Mesenchymal stem cell (in vitro differentiated cells and primary cell): ENCODE results near the gene TACSTD2.

ENCODE experiments used
- DNase-seq: peaks from one replicate; pipeline ENCODE4 v3.0.0-alpha.2; 2013
- H2AFZ ChIP-seq: one replicate; pipeline ENCODE4 v1.6.1; 2013; ENCODE audit warnings: low read depth, mild to moderate bottlenecking, control low read depth, inconsistent platforms, low read length, moderate library complexity
- H2AK5ac ChIP-seq: 2 replicates; pipeline ENCODE4 v1.6.1; 2013; ENCODE audit warnings: low read length, moderate library complexity, mild to moderate bottlenecking, inconsistent platforms; ENCODE audit not compliant: severe bottlenecking
- H2BK120ac ChIP-seq: one replicate; pipeline ENCODE4 v1.6.1; 2013; ENCODE audit warnings: low read depth, mild to moderate bottlenecking, inconsistent platforms, low read length, moderate library complexity
- H2BK12ac ChIP-seq, 2 experiments: one replicate each; pipeline ENCODE4 v1.6.1; 2013; ENCODE audit warnings: inconsistent platforms in 2 of 2, low read length in 2 of 2, mild to moderate bottlenecking in 2 of 2, moderate library complexity in 2 of 2, control low read depth in 1 of 2
- H2BK15ac ChIP-seq: one replicate; pipeline ENCODE4 v1.6.1; 2013; ENCODE audit warnings: mild to moderate bottlenecking, low read depth, inconsistent platforms; ENCODE audit not compliant: poor library complexity, severe bottlenecking
- H2BK5ac ChIP-seq: 2 replicates; pipeline ENCODE4 v1.6.1; 2013; ENCODE audit warnings: low read depth, mild to moderate bottlenecking, low read length, control low read depth, inconsistent platforms; ENCODE audit not compliant: poor library complexity, severe bottlenecking
- H3K14ac ChIP-seq, 2 experiments: one replicate each; pipeline ENCODE4 v1.6.1; 2013; ENCODE audit warnings: inconsistent platforms in 2 of 2, low read length in 2 of 2, control low read depth in 1 of 2, mild to moderate bottlenecking in 1 of 2, moderate library complexity in 1 of 2
- H3K18ac ChIP-seq, 2 experiments: one replicate each; pipeline ENCODE4 v1.6.1; 2013; ENCODE audit warnings: inconsistent platforms in 2 of 2, low read length in 2 of 2, control low read depth in 1 of 2, low read depth in 1 of 2, mild to moderate bottlenecking in 1 of 2
- H3K23ac ChIP-seq, 2 experiments: one replicate each; pipeline ENCODE4 v1.6.1; 2013; ENCODE audit warnings: inconsistent platforms in 2 of 2, low read length in 2 of 2, mild to moderate bottlenecking in 2 of 2, moderate library complexity in 2 of 2, control low read depth in 1 of 2
- H3K27ac ChIP-seq: 2 replicates; pipeline ENCODE4 v1.5.1; 2013; ENCODE audit warnings: mild to moderate bottlenecking, moderate library complexity, low read length, control low read depth, inconsistent platforms; ENCODE audit not compliant: poor library complexity, severe bottlenecking
- H3K27me3 ChIP-seq, 2 experiments: 2 replicates each; pipeline versions ENCODE4 v1.6.1 to v1.7.0; 2013; ENCODE audit warnings: low read length in 2 of 2, mild to moderate bottlenecking in 2 of 2, moderate library complexity in 2 of 2, control low read depth in 1 of 2, inconsistent platforms in 1 of 2; ENCODE audit not compliant: control insufficient read depth in 1 of 2, insufficient read depth in 1 of 2
- H3K36me3 ChIP-seq, 2 experiments: 2 replicates each; pipeline versions ENCODE4 v1.6.1 to v1.7.0; 2013; ENCODE audit warnings: low read length in 2 of 2, control low read depth in 1 of 2, inconsistent platforms in 1 of 2, low read depth in 1 of 2, mild to moderate bottlenecking in 1 of 2; ENCODE audit not compliant: insufficient read depth in 2 of 2, control insufficient read depth in 1 of 2
- H3K4ac ChIP-seq, 2 experiments: one replicate each; pipeline ENCODE4 v1.6.1; 2013; ENCODE audit warnings: inconsistent platforms in 2 of 2, low read length in 2 of 2, mild to moderate bottlenecking in 2 of 2, moderate library complexity in 2 of 2, control low read depth in 1 of 2, low read depth in 1 of 2
- H3K4me1 ChIP-seq: 2 replicates; pipeline ENCODE4 v1.6.1; 2013; ENCODE audit warnings: low read depth, low read length, control low read depth; ENCODE audit not compliant: control insufficient read depth, insufficient read depth
- H3K4me2 ChIP-seq: 2 replicates; pipeline ENCODE4 v1.6.1; 2013; ENCODE audit warnings: low read length, mild to moderate bottlenecking, inconsistent platforms; ENCODE audit not compliant: poor library complexity, severe bottlenecking
- H3K4me3 ChIP-seq, 2 experiments: 2 replicates each; pipeline versions ENCODE4 v1.5.1 to v1.7.0; 2013; ENCODE audit warnings: low read length in 2 of 2, mild to moderate bottlenecking in 2 of 2, control low read depth in 1 of 2, low read depth in 1 of 2; ENCODE audit not compliant: insufficient read depth in 1 of 2
- H3K79me1 ChIP-seq: replicated peaks from 2 replicates; pipeline ENCODE4 v1.6.1; 2013; ENCODE audit warnings: mild to moderate bottlenecking, control low read depth, low read length, inconsistent platforms; ENCODE audit not compliant: poor library complexity, severe bottlenecking
- H3K9ac ChIP-seq: 2 replicates; pipeline ENCODE4 v1.7.0; 2013; ENCODE audit warnings: mild to moderate bottlenecking, low read length, moderate library complexity
- H3K9me3 ChIP-seq: 2 replicates; pipeline ENCODE4 v1.7.0; 2013; ENCODE audit warnings: mild to moderate bottlenecking, low read length; ENCODE audit not compliant: control insufficient read depth
- H4K8ac ChIP-seq: one replicate; pipeline ENCODE4 v1.6.1; 2013; ENCODE audit warnings: inconsistent platforms, mild to moderate bottlenecking, low read length, moderate library complexity
- H4K91ac ChIP-seq: one replicate; pipeline ENCODE4 v1.6.1; 2013; ENCODE audit warnings: mild to moderate bottlenecking, low read length, inconsistent platforms
- WGBS: methylation state at CpG from one replicate; pipeline ENCODE4 v1.1.7; 2013; ENCODE audit warnings: mixed read lengths; 5-methylcytosine and 5-hydroxymethylcytosine counted together

Gene TACSTD2

GRCh38 chr1:58621391-58621790 lies 44.3 kb upstream of the TACSTD2 start:
- WGBS: 93% methylated on average over 2 of the region's 3 CpGs
- H2BK5ac ChIP-seq: no peak overlapping the region

GRCh38 chr1:58620926-58621325 lies 43.9 kb upstream of the TACSTD2 start:
- H2AFZ ChIP-seq: no peak overlapping the region
- H3K23ac ChIP-seq: no peak overlapping the region
- H3K79me1 ChIP-seq: no peaks in the 10 kb centered on the region
- no peak overlapping the region for H4K8ac ChIP-seq
- H3K9ac ChIP-seq: no peak overlapping the region
- no peak overlapping the region for H2BK5ac ChIP-seq
- no peak overlapping the region for H3K4me3 ChIP-seq
- H2BK12ac ChIP-seq: no peak overlapping the region
- no peak overlapping the region for H2BK120ac ChIP-seq
- H3K27me3 ChIP-seq: no peaks in the 10 kb centered on the region
- peaks cover 4% of the 10 kb centered on the region for H3K4me1 ChIP-seq
- no peak overlapping the region for H3K4ac ChIP-seq
- H3K4me2 ChIP-seq: no peak overlapping the region
- no peak overlapping the region for H3K14ac ChIP-seq
- WGBS: 90% methylated on average over 5 of the region's 5 CpGs
- H2BK15ac ChIP-seq: no peak overlapping the region
- H3K27ac ChIP-seq: no peak overlapping the region
- no peak overlapping the region for H4K91ac ChIP-seq
- H2AK5ac ChIP-seq: no peak overlapping the region
- no peak overlapping the region for H3K18ac ChIP-seq
- no peaks in the 10 kb centered on the region for H3K36me3 ChIP-seq
- no peaks in the 10 kb centered on the region for H3K9me3 ChIP-seq
- no peak for DNase-seq

More at GRCh38 chr1:58621391-58621790, 44.3 kb upstream of the TACSTD2 start:
- Histone ChIP-seq H2BK120ac (no peak overlapping the region), H2AFZ (no peak overlapping the region), H3K14ac (no peak overlapping the region), H3K18ac (no peak overlapping the region), H3K79me1 (no peaks in the 10 kb centered on the region), H3K9me3 (no peaks in the 10 kb centered on the region), H3K4me2 (no peak overlapping the region), H3K4me1 (peaks cover 4% of the 10 kb centered on the region), H2BK15ac (no peak overlapping the region), H3K4ac (no peak overlapping the region), H4K8ac (no peak overlapping the region), H3K36me3 (no peaks in the 10 kb centered on the region), H3K23ac (no peak overlapping the region), H3K4me3 (no peak overlapping the region), H3K27me3 (no peaks in the 10 kb centered on the region), H2AK5ac (no peak overlapping the region), H4K91ac (no peak overlapping the region), H2BK12ac (no peak overlapping the region), H3K27ac (no peak overlapping the region), H3K9ac (no peak overlapping the region)
- DNase-seq: no peak

DNA sequence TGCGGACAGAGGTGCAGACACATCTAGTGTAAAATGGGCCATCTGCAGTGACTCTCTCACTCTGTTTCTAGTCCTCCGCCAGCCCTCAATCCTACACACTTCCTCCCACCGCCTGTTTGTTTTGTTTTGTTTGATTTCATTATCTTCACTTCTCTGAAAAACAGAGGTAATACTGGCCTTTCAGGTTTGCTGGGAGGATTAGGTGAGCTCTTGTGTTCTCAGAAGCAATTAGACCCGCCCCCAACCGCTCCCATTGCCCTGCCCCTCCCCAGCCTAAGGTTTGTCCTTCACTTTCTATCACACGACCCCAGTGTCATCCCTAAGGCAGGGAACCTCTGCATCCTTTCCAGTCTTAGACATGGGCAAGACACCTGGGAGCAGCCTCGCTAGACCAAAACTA lies 43.2 kb upstream of the TACSTD2 start:
- H3K4me1 ChIP-seq: peaks cover 4% of the 10 kb centered on the region
- 71% methylated on average over 5 of the region's 7 CpGs for WGBS
- H3K4me2 ChIP-seq: no peak overlapping the region
- DNase-seq: no peak
- no peak overlapping the region for H2AK5ac ChIP-seq
- H3K27me3 ChIP-seq: no peaks in the 10 kb centered on the region
- no peak overlapping the region for H3K27ac ChIP-seq
- no peak overlapping the region for H3K23ac ChIP-seq
- no peak overlapping the region for H3K18ac ChIP-seq
- H2AFZ ChIP-seq: no peak overlapping the region
- H4K91ac ChIP-seq: no peak overlapping the region
- no peak overlapping the region for H3K4me3 ChIP-seq
- no peaks in the 10 kb centered on the region for H3K79me1 ChIP-seq
- H4K8ac ChIP-seq: no peak overlapping the region
- no peaks in the 10 kb centered on the region for H3K36me3 ChIP-seq
- H2BK5ac ChIP-seq: no peak overlapping the region
- H3K14ac ChIP-seq: no peak overlapping the region
- H2BK15ac ChIP-seq: no peak overlapping the region
- no peak overlapping the region for H2BK12ac ChIP-seq
- H3K9me3 ChIP-seq: no peaks in the 10 kb centered on the region
- H2BK120ac ChIP-seq: no peak overlapping the region
- H3K9ac ChIP-seq: no peak overlapping the region
- H3K4ac ChIP-seq: no peak overlapping the region

DNA sequence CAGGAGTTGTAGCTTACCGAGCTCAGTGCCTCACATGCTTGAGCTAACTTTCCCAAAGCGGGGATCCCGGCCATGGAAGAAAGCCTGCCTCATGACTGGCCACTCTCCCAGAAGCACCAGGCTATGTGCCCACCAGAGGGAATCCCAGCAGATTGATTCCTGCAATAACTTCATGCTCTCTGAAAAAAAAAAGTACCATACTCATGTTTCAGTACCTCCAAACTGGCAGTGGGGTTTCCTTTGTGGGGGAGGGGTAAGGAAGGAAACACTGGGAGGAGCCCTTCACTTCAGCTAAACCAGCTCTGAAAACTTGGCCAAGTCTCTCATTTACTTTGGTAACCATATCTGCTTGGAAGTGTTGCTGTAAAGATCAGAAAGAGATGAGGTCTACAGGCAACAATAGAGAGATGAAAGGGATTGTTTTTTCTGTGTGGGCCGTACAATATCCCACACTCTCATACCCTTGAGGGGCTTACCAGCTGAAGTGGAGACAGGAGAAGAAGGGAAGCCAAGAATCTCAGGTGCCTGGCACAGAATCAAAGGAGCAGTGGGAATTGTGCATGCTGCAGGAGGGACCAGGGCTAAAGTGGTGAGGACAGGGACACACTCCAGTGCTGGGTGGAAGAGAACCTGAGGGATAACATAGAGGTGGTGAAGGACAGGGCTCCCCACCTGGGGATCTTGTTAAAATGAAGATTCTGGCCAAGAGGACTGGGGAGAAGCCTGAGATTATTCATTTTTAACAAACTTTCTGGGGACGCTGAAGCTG lies 42.4 kb upstream of the TACSTD2 start:
- no peak overlapping the region for H3K4ac ChIP-seq
- no peak overlapping the region for H3K27ac ChIP-seq
- peaks cover 4% of the 10 kb centered on the region for H3K4me1 ChIP-seq
- H3K4me2 ChIP-seq: no peak overlapping the region
- H3K9ac ChIP-seq: no peak overlapping the region
- H2BK120ac ChIP-seq: no peak overlapping the region
- H3K27me3 ChIP-seq: no peaks in the 10 kb centered on the region
- no peak overlapping the region for H3K14ac ChIP-seq
- no peak overlapping the region for H4K91ac ChIP-seq
- no peak overlapping the region for H3K23ac ChIP-seq
- H2BK12ac ChIP-seq: no peak overlapping the region
- DNase-seq: no peak
- no peak overlapping the region for H2BK5ac ChIP-seq
- H2AK5ac ChIP-seq: no peak overlapping the region
- no peaks in the 10 kb centered on the region for H3K36me3 ChIP-seq
- H3K18ac ChIP-seq: no peak overlapping the region
- no peak overlapping the region for H2AFZ ChIP-seq
- no peaks in the 10 kb centered on the region for H3K79me1 ChIP-seq
- H4K8ac ChIP-seq: no peak overlapping the region
- no peak overlapping the region for H3K4me3 ChIP-seq
- 89% methylated on average over 4 of the region's 5 CpGs for WGBS
- H3K9me3 ChIP-seq: no peaks in the 10 kb centered on the region
- H2BK15ac ChIP-seq: no peak overlapping the region
